Measurements from ENCODE around the gene LRRC1.

The LRRC1 gene

DNA sequence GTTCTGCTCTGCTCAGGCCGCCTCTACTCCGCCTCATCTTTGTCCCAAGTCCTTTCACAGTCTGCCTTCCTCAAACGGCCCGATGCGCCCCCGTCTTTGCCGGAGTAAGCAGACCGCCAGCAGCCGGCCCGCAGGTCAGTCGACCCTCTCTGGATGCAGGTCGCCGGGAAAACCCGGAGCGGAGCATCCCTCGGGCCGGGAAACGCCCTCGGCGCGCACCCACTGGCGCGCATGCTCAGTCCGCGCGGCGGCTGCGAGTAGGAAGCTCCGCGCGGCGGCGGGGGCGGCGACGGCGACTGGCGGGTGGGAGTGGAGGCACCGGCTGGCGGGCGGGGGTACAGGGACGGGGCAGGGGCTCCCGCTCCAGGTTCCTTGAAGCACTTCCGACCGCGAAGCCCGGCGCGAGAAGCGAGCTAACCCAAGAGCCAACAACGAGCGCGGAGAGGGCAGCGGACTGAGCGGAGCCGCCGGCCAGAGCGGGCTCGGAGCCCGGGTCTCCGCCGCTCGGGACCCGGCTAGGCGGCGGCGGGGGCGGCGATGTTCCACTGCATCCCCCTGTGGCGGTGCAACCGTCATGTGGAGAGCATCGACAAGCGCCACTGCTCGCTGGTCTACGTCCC lies at the start of gene LRRC1:
TSS of gene LRRC1 (plus strand) at position 286 of the 620 bp plus-strand sequence. CDS start at position 538, 252 bp downstream.
- peak within 1 kb of the TSS; percentile 96 for H3K4me3 ChIP-seq (ENCODE audit: low read depth, low read length)
- TF ChIP-seq, protein P1, sequence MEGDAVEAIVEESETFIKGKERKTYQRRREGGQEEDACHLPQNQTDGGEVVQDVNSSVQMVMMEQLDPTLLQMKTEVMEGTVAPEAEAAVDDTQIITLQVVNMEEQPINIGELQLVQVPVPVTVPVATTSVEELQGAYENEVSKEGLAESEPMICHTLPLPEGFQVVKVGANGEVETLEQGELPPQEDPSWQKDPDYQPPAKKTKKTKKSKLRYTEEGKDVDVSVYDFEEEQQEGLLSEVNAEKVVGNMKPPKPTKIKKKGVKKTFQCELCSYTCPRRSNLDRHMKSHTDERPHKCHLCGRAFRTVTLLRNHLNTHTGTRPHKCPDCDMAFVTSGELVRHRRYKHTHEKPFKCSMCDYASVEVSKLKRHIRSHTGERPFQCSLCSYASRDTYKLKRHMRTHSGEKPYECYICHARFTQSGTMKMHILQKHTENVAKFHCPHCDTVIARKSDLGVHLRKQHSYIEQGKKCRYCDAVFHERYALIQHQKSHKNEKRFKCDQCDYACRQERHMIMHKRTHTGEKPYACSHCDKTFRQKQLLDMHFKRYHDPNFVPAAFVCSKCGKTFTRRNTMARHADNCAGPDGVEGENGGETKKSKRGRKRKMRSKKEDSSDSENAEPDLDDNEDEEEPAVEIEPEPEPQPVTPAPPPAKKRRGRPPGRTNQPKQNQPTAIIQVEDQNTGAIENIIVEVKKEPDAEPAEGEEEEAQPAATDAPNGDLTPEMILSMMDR (IDR thresholded peaks at IDR 0.05; ENCODE audit: low read depth, low read length) = no peak

DNA sequence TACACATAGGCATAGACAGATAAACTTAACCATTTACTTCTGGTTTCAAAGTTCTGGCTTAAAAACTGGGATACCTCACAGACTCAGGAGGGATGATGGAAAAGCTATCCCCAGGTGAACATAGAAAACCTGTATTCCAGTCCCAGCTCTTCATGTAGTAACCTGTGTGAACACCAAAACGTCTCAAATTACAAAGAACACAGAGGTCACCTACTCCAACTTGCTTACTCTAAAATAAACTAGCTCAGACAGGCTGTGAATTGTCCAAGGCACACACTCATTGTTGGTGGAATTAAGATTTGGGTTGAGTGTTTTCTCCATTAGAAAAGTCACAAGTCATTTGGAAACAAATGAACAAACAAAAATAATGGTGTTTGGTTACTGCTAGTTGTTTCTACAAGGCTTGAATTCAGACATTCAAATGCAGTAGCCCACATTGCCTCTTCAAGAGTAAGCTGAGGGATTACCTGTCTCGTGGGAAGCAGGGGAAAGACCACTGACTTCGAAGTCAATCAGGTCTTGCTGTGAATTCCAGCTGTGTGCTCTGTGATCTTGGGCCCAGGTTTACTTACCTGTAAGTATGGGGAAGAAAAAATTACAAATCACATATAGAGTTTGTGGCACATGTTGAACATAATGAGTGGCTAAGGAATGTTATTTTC lies 48.2 kb upstream of the LRRC1 start:
- H3K4me3 ChIP-seq (ENCODE audit: low read depth, low read length) = no peak overlapping the region
- TF ChIP-seq, protein P1 (IDR thresholded peaks at IDR 0.05; ENCODE audit: low read depth, low read length) = no peak

DNA sequence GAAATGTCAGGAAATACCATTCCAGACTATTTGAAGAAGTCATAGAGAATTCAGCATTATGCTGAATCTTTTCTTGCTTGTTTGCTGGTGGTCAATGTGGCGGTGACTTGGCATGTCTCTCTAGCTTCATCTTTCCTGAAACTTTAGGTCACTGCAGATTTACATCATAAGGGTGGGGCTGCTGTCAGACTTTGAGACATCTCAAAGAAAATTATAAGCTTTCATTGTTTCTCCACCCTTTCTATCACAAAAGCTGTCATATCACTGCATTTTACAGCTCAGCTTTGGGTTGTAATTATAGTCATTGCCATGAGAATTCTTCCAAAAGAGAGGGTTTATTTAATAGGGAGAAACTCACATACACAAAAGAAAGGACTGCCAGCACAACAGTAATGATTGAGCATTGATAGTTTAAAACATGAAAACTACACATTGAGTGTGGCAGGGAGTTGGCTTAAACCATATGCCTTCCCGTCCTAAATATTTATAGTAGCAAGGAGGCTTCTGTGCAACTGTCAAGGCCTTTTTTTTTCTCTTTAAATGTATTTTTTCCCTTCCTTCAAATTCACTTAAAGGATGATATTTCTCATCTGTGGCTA lies 44.7 kb upstream of the LRRC1 start:
- TF ChIP-seq, protein P1 (IDR thresholded peaks at IDR 0.05; ENCODE audit: low read depth, low read length) = no peak
- H3K4me3 ChIP-seq (ENCODE audit: low read depth, low read length) = no peak overlapping the region

DNA sequence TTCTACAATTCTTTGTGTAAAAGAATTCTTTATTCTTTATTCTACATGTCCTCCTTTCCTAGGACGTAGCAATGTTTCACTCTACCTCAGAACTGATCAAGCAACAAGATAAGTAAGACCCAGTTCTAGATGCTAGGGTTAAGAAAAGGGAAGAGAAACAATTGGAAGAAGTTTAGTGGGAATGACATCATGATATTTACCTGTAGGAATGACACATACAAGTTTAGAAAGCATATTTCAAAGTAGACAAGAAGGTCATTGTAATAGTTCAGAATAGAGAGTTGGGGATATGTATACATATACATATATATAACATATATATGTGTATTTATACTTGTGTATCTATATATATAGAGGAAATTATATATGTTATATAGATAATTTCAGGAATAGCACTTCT lies 43.4 kb upstream of the LRRC1 start:
- no peak overlapping the region for H3K4me3 ChIP-seq (ENCODE audit: low read depth, low read length)
- TF ChIP-seq, protein P1 (IDR thresholded peaks at IDR 0.05; ENCODE audit: low read depth, low read length) = no peak

DNA sequence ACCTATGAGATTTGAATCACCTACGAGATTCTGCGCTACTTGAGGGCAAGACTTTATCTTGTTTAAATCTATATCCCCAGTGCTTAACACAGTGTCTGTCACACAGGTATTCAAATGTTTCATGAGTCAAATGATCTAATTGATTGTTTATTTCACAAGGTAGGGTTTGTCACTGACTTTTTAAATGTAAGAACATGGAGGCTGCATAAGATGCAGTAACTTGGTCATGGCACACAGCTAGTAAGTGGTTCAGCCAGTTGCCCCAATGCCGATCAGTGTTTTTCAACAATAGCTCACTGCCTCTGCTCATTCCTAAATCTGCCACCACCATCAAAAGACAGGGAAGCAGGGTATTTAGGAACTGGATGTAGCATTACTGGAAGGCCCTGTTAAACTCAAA lies 42.4 kb upstream of the LRRC1 start:
- TF ChIP-seq, protein P1 (IDR thresholded peaks at IDR 0.05; ENCODE audit: low read depth, low read length) = no peak
- no peak overlapping the region for H3K4me3 ChIP-seq (ENCODE audit: low read depth, low read length)

DNA sequence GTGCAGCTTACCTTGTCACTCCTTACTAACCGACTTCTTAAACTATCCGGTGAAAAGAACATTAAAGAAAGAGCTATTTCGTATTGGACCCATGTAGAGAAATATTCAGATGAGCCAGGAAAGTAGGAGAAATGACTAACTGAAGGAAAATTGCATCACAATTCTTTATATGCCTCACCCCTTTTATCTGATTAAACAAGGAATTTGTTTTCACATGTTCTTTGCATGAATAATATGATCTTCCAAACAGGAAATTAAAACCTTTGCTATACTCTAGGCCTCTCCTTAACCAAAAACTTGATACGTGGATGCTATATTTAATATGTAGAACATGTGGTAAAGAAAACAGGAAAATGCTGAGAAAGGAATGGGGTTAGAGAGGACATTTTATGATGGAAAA lies 41.9 kb upstream of the LRRC1 start:
- H3K4me3 ChIP-seq (ENCODE audit: low read depth, low read length) = no peak overlapping the region
- TF ChIP-seq, protein P1 (IDR thresholded peaks at IDR 0.05; ENCODE audit: low read depth, low read length) = no peak

DNA sequence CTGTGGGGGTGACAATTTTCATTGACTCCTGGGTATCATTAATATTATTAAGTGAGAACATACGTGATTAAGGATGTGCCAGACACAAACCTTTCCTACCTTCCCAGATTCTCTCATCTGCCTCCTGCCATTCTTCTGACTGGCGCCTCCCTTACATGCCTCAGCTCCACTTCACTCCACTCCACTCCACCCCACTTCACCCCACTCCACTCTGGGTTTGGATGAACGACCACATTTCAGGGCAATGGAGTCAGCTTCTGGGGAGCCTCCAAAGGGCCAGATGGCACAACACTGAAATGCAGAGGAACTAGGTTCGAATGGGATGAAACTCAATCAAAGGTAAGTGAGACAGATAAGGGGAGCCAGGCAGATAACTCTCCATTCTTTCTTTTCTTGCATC lies 40.5 kb upstream of the LRRC1 start:
- TF ChIP-seq, protein P1 (IDR thresholded peaks at IDR 0.05; ENCODE audit: low read depth, low read length) = no peak
- H3K4me3 ChIP-seq (ENCODE audit: low read depth, low read length) = no peak overlapping the region

Data from WI38 (cell line).